DMS114 treated with DMSO at 0.1 percent for 48 hours (cell line): ENCODE results near the gene ITGA2B.
A peak's percentile ranks its signal among the peaks of the same experiment; 100 is the strongest.

Source experiments
- DNase-seq: peaks from one replicate; lab custom pipeline; 2025; ENCODE audit not compliant: unreplicated experiment; lab: John Stamatoyannopoulos, UW

The ITGA2B gene

DNA sequence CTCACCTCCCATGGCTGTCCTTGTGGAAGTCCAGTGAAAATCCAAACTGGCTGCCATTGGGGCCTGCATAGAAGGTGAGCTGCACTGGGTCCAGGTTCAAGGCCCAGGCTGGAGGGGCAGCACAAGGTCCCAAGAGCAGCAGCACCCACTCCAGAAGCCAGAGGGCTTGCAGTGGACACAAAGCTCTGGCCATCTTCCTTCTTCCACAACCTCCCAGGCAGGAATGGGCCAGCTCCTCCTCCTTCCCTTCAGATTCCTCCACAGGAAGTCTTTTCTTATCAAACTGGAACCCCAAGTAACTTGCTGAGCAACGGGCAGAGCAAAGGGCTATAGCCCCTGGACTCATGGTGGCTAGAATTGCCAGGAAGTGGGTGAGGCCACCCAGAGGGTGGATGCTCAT, at the start of gene ITGA2B:
ITGA2B (minus strand) TSS at position 369 of the 400 bp plus-strand sequence; CDS start at position 193, 176 bp downstream.
- no peak for DNase-seq

DNA sequence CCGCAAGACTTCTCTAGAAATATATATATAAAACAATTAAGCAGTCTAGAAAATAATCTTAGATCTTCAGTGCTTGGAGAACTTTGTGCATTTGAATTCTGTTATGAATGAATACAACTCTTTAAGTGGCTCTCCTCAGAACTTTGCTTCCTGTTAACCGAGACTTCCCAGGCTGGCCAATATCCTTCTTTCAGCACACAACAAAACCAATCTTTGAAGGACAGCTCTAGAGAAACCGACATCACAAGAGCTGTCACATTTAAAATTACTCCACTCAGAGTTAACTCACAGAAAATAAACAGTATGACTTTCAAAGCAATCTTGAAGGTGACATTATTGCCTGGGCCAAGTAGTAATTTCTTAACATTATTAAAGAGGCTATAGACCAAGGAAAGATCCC, 49.7 kb upstream of the ITGA2B start:
- DNase-seq = no peak

DNA sequence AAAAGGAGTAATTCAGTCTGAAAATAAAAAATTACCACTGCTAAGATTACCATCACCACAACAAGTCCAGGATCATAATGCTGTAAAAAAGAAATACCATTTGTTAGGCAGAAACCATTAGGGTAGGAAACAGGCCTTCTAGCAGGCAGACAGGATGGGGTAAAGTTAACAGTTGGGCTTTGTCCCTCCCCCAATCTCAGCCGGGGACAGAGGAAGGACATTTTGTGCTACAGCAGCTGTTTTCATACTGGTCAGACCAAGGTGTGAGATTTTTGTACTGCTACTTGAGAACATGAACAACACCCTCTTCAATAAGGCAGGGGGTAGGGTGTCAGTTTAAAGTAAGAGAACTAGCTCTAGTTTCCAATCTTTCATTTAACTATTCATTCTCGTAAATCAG, 49.2 kb upstream of the ITGA2B start:
- DNase-seq = no peak

DNA sequence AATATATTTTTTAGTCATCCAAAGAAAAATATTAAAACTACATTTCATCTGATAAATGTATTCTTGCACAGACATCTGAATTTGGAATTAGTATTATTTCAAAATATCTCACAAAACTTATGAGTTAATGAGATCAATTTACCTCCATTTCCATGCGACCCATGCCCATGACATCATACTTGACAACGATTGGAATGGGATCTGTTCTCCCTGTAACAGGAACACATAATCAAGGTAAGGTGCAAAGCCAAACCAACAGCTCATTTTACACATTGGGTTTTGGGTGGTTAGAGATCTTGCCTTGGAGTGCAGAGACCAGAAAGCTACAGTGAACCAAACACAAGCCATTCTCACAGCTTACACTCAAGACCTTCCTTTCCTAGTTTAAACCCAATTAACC, 46.9 kb upstream of the ITGA2B start:
- DNase-seq = no peak

DNA sequence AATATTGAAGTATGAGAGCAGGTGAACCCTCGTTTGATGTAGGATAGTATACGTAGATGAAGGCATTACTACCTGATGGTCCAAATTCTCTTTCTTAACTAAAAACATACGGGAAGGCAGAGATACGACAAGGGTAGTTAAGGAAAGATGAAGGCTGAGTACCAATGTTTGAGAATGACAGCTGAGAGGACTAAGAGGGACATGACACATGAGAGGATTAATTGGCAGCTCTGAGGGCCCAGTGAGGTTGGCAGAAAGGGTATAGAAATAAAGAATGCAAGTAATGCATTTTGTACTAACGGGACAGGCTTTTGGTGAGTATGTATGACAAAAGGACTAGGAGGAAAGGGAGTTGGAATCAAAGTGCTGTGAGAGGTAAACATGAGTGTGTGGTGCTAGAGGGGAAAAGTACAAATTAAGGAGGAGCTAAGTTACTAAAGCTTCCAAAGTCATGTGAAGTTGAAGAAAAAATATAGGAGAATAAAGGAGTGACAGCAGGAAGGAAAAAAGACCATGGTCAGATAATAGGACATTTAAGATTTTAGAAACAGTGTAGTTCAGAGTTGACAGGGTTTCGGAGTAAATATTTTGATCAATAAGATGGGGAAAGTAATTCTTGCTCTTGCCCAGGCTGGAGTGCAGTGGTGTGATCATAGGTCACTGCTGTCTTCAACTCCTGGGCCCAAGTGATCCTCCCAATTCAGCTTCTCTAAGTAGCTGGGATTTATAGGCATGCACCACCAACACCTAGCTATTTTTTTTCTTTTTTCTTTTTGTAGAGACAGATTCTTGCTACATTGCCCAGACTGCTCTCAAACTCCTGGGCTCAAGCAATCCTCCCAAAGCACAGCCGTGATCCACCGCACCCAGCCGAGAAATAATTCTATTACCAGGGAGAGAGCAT, 43.1 kb upstream of the ITGA2B start:
- no peak for DNase-seq

DNA sequence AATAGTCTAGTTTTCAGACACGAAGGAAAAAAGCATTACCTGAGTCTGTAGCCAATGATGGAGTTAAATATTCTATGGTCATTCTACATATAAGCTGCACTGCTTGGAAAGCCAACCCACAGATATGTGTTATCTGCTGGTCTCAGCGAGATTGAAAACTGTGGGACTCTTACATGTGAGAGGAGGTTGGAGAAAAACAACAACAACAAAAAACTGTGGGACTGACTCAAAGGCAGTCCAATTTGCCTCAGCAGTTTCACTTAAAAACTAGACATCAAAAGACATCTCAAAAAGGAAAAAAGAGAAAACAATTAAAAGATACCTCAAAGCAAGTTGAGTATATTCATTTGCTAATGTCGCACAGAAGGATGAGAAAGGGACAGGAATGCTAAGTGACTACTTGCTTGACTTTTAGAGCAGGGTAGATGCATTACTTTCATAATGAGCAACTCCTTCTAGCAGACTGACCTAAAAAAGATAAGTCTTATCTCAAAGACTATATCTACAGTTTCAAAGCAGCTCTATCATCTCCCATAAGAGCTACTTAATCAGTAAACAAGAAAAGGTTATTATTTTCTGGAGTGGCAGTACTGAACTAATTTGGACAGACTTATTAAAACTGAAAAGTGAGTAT, 35.5 kb upstream of the ITGA2B start:
- no peak for DNase-seq

DNA sequence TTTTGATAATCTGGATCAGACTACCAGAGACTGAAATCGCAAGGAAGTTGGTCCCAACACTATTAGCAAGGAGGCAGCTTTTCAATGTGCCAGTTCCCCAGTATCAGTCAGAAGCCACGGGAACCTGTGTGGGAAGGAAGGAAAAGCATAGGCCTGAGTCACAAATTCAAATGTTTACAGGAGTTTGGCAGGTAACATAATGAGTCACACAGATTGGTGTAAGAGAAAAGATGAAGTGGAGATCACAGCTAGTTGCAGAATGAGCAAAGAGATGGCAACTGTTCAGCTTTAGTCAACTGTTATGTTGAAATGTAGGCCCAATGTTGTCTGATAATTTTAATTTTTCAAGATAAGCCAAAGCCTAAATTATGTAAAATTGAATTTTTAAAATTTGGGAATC, 28.1 kb upstream of the ITGA2B start:
- DNase-seq = no peak

DNA sequence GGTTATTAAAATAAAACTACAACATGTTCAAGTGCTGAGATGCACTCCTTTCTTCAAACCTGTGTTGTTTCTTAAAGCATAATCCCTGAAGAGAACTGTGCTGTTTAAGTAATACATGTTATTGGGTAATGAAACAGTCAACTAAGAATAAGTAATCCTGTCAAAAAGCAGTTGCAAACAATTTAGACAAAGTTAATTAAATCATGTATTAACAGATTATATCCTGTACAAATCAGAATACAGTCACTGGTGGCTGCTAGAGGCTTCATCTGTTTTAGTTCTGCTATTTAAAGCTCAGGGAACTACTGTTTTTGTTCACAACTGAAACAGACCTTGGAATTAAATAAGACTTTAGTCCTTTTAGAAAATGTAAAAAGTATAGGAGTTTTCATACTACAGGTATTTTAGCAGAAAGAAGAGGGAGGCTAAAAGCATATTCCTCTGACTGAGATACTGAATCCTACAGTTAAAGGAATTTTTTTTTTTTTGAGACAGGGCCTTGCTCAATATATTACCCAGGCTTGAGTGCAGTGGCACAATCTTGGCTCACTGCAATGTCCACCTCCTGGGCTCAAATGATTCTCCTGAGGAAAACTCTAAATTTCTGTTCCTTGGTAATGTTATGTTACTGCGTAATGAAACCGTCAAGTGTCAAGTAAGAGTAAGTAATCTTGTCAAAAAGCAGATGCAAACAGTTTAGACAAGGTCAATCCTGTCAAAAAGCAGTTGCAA, 27.3 kb upstream of the ITGA2B start:
- no peak for DNase-seq

DNA sequence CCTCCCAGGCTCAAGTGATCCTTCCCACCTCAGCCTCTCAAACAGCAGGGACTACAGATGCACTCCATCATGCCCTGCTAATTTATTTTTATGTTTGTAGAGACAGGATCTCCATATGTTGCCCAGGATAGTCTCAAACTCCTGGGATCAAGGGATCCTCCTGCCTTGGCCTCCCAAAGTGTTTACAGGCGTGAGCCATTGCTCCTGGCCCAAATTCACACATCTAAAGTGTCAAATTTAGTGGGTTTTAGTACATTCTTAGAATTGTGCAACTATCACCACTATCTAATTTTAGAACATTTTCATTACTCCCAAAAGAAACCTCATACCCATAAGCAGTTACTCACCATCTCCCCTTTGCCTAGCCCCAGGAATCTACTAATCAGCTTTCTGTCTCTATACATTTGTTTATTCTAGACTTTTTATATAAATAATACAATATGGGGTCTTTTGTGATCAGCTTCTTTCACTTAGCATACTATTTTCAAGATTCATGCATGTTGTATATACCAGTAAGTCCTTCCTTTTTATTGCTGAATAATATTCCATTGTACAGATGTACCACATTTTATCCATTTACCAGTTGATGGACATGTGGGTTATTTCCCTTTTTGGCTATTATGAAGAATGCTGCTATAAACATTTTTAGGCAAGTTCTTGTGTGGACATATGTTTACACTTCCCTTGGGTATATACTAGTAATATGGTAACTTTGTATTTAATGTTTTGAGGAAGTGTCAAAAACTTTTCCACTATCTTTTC, 25.1 kb upstream of the ITGA2B start:
- DNase-seq = no peak

DNA sequence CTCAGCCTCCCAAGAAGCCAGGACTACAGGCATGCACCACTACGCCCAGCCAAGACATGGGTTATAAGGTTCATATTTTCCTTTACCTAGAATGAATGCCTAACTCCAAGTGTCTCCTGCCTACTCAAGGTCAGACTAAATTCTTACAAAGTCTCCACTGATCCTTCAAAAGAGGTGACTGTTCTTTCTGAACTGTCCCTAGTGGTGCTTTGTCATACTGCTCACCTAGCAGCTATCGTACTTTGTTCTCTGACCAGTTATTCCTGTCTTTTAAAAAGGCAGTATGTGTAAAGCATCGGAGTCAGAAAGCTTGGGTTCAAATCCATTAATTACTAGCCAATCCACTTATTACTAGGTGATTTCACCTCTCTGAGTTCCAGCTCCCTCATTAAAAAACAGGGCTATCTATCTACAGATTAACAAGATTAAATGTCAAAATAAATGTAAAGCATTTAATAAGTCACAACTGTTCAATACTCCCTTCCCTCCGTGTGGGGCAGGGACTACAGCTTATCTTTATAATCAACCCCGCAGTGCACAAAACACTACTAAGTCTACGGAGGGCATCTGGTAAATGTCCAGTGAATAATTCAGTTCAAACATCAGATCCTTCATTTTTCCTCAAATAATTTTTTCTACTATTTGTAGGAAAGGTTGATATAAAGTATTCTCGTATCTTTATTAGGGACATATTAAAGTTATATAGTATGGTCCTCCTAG, 20.0 kb upstream of the ITGA2B start:
- no peak for DNase-seq

DNA sequence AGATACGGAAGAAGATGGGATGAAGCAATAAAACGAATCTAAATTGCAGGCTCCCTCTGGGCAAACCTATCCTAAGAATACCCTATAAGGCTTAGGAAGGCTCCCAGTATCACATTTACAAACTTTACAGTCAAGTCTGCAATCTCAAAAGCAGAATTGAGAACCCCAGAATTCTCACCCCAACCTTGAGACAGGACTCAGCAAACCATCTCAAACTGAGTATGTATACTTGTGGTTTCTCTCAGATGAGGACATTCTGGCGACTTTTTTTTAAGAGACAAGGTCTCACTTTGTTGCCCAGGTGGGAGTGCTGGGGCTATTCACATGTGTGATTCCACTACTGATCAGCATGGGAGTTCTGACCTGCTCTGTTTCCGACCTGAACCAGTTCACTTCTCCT, 19.3 kb upstream of the ITGA2B start:
- no peak for DNase-seq

DNA sequence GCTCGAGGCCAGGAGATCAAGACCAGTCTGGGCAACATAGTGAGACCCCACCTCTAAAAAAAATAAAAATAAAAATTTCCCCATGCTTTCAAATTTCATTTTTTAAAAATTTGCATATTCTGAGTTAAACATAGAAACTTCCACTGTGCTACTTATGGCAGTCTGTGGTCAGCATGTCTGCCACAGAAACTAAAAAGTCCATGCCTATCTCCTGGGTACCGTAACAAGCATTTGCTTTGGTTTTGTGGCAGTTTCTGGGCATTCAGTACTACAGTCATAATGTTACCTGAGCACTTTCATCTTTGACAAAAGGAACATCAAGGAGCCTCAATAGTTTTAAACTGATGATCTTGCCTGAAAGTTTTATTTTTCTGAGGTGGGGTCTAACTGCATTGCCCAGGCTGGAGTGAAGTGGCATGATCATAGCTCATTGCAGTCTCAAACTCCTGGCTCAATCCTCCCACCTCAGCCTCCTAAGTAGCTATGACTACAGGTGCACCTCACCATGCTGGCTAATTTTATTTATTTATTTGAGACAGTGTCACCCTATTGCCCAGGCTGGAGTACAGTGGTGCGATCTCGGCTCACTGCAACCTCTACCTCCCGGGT, 13.2 kb upstream of the ITGA2B start:
- no peak for DNase-seq

DNA sequence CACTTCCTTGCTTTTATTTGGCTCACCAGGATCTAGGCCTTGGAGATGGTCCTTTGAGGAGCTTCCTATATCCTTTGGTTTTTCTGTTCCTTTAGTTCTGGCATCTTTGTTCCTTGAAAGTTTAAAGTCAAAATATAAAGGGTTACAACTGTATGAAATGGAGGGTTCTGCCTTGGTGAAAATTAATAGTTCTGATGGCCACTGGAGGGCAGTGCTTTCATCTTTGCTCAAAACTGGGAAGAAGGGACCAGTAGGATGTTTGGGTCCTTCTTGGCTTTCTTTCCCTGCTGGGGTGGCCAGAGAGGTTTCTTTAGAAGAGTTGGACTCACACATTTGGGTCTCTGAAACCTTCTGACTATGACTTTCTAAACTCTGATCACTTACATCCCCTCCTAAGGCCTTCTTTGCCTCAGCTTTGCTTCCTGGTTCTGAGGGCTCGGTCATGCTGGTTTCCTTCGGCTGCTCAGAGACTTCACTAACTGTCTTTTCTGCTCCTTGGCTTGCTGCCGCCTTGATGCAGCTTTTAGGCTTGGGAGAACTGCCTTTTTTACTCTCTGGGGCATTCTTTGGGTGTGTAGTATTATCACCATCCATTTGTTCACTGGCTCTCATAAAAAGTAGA, 10.9 kb upstream of the ITGA2B start:
- DNase-seq = peak; percentile 37

DNA sequence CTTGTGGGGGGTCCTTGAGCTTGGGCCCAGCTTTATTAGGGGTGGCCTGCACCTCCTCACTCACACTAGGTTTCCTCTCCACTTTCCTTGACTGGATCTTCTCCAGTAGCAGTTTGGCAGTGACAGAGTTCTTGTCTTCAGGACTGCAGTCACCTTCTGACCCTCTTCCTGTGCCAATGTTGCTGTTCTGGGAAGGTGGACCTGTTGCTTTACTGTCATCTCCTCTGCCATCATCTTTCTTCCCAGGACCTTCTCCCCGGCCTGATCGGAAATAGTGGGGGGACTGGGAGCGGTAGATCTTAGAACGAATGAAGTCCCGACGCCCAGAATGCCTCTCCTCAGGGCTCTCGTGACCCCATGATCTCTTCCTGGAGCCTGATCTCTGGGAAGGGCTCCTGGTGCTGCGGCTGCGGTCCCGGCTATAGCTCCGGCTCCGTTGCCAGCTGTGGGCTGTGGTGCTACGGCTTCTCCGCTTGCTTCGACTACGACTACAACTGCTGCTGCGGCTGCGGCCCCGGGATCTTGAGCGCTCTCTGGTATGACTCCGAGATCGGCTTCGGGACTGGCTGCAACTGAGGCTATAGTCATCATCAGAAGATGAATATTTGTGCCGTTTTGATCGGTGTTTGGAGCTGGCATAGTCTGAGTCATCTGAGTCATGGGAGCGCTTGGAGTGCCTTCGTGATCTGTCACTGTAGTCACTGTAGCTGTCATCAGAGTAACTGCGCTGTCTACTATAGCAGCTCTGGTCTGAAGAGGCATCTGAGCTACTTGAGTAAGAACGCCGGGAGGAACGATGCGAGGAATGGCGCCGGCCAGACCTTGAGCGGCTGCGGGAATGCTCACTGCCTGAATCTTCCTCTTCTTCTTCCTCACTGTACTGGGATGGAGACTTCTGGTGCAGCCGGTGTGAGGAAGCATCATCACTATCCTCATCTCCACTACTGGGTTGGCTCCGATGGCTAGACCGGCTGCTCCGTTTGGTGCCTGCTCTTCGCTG, 9.5 kb upstream of the ITGA2B start:
- no peak for DNase-seq

DNA sequence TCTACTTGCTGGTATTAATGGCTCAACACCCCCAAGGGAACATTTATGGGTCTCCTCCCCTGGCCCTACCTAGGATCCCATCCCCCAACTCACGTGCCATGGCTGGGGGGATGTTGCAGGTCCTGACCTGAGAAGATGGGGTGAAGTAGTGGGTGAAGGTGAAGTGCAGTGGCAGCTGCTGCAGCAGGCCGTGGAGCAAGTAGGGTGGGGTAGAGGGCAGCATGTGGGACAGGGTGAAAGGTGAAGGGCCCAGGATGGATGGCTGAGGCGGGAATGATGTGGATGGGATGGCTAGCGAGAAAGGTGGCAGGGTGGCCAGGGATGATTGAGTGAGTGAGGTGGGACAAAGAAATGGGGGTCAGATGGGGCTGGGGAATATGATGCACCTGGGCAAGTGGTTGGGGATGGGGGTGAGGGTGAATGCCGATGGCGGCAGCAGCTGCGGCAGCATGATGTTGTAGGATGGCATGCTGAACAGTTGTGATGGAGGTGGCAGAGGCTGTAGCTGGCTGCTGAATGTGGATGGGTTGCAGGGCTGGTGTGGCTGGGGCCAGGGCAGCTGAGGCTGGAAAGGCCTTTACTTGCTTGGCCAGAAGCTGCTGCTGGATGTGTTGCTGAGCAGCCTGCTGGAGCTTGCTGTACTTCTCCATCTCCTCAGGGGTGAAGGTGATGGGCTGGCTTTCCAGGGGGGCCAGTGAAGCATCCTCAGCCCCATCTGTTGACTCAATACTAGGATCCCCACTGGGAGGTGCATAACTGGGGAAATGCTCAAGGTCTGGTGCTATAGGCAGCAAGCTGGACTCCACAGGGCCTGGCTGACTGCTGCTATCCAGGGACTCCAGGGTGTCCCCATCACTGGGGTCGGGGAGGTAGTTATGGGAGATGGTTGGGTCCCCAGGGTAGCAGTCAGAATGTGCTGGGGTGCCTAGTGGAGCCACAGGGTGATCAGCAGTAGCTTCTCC, 8.3 kb upstream of the ITGA2B start:
- DNase-seq = no peak

DNA sequence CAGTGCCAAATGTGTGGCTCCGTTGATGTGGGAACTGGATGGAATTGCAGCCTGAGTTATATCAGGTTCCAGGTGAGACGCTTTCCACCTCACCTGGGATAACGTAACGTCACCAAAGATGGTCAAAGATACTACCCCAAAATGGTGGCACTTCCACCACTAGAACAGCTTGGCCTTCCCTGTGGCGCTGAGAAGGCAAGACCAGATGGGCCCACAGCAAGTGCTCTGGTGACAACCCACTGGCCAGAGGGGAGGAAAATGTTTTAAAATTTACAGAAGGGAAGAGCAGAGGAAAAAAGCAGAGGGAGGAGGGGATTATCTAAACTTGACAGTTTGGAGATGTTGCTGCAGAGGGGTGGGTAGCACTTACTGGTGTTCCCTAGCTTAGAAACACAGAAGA, 7.5 kb upstream of the ITGA2B start:
- DNase-seq = no peak

DNA sequence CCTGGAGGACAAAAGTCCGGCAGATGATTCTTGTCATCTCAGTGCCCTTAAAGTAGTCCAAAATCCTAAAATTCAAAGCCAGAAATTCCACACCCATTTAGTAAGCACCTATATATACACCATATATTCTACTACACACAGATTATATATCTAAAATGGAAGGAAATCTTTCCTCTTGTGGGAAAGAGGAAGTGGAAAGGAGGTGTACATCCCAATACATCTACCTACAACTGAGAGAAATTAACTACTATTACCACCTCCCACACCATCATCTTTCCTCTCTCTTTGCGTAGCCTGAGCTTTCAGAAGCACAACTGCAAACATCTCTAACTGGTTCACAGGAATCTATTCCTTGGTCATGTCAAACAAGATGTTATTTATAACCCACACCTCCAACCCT, 5.4 kb upstream of the ITGA2B start:
- DNase-seq = no peak
